ENCODE data around the gene ATP8B4.

DNA sequence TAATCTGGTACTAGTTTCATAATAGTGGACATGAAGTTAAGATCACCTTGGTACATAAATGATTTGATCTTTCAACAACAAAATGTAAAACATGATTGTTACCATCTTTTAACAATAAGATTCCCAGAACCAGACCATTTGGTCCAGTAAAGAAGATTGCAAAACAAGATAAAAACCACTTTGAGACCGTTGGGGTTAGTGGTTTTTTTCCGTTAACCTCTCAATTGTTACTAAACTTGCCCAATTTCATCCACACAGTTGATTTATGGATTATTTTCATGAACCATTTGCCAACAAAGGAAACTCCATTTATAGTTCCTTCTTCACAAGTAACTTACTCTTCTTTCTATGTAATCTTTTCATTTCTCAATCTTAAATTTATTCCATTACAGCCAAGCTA lies 53.8 kb downstream of the ATP8B4 start:
- TF ChIP-seq, protein P1, sequence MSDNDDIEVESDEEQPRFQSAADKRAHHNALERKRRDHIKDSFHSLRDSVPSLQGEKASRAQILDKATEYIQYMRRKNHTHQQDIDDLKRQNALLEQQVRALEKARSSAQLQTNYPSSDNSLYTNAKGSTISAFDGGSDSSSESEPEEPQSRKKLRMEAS (IDR thresholded peaks at IDR 0.05) = no peak
- no peak for TF ChIP-seq CEBPB (IDR thresholded peaks at IDR 0.05; ENCODE audit: low read depth, low read length)
- no peak for TF ChIP-seq CBX8 (IDR thresholded peaks at IDR 0.05; ENCODE audit: borderline replicate concordance, low read depth, low read length)
- no peak for TF ChIP-seq JUN (IDR thresholded peaks at IDR 0.05; ENCODE audit: low read depth, low read length)
- TF ChIP-seq, protein P2, sequence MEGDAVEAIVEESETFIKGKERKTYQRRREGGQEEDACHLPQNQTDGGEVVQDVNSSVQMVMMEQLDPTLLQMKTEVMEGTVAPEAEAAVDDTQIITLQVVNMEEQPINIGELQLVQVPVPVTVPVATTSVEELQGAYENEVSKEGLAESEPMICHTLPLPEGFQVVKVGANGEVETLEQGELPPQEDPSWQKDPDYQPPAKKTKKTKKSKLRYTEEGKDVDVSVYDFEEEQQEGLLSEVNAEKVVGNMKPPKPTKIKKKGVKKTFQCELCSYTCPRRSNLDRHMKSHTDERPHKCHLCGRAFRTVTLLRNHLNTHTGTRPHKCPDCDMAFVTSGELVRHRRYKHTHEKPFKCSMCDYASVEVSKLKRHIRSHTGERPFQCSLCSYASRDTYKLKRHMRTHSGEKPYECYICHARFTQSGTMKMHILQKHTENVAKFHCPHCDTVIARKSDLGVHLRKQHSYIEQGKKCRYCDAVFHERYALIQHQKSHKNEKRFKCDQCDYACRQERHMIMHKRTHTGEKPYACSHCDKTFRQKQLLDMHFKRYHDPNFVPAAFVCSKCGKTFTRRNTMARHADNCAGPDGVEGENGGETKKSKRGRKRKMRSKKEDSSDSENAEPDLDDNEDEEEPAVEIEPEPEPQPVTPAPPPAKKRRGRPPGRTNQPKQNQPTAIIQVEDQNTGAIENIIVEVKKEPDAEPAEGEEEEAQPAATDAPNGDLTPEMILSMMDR (IDR thresholded peaks at IDR 0.05; ENCODE audit: control extremely low read depth in 1 of 3, insufficient read depth in 1 of 3, low read depth in 1 of 3, low read length in 3 of 3) = no peak
- TF ChIP-seq EZH2 (IDR thresholded peaks at IDR 0.05; ENCODE audit: low read depth, low read length, severe bottlenecking) = no peak
